ENCODE data around the gene CRB1. TPM values are rescaled to one million over a fixed set of nuclear protein-coding genes. Genes with fewer than 3 reads are reported as not detected.

Gene CRB1
- total and polyA plus RNA-seq, 8 donors: 0.08 to 0.73 TPM; not detected in 6

- H3K4me3 ChIP-seq: no peak overlapping the region
- 80 to 95% (median 90%) methylated on average over 2 of the region's 2 CpGs for WGBS, 5 donors
These were observed 98.9 kb downstream of the CRB1 start for GRCh38 chr1:197366996-197367395.

GRCh38 chr1:197367627-197368026, 99.6 kb downstream of the CRB1 start:
- DNase-seq: no peak
- 62 to 82% (median 76%) methylated on average over 7 of the region's 7 CpGs for WGBS, 5 donors
- H3K9me3 ChIP-seq: no peaks in the 10 kb centered on the region
- H3K4me3 ChIP-seq: no peak overlapping the region
- intact Hi-C loops (cut with DNase I; ENCODE audit: low total_unique reads): no loop called here
- TF ChIP-seq POLR2A (IDR thresholded peaks at IDR 0.05) (no peak), EP300 (IDR thresholded peaks at IDR 0.05) (no peak), POLR2AphosphoS5 (IDR thresholded peaks at IDR 0.05) (no peak), CTCF (IDR thresholded peaks at IDR 0.05) (no peak)
- no peaks in the 10 kb centered on the region for H3K36me3 ChIP-seq
- no peak overlapping the region for H3K27ac ChIP-seq
- no peaks in the 10 kb centered on the region for H3K4me1 ChIP-seq
- H3K27me3 ChIP-seq: no peaks in the 10 kb centered on the region

More at GRCh38 chr1:197366996-197367395, 98.9 kb downstream of the CRB1 start:
- H3K4me1 ChIP-seq: no peaks in the 10 kb centered on the region
- no peak for DNase-seq
- H3K9me3 ChIP-seq: no peaks in the 10 kb centered on the region
- TF ChIP-seq CTCF (IDR thresholded peaks at IDR 0.05) (no peak), POLR2A (IDR thresholded peaks at IDR 0.05) (no peak), POLR2AphosphoS5 (IDR thresholded peaks at IDR 0.05) (no peak), EP300 (IDR thresholded peaks at IDR 0.05) (no peak)
- H3K27me3 ChIP-seq: no peaks in the 10 kb centered on the region
- H3K36me3 ChIP-seq: no peaks in the 10 kb centered on the region
- no peak overlapping the region for H3K27ac ChIP-seq
- intact Hi-C loops (cut with DNase I; ENCODE audit: low total_unique reads): no loop called here

GRCh38 chr1:197374428-197374827, 106.4 kb downstream of the CRB1 start:
- Histone ChIP-seq H3K4me1 (no peaks in the 10 kb centered on the region), H3K36me3 (no peaks in the 10 kb centered on the region), H3K9me3 (no peaks in the 10 kb centered on the region), H3K4me3 (no peak overlapping the region), H3K27me3 (no peaks in the 10 kb centered on the region), H3K27ac (no peak overlapping the region)
- no peak for TF ChIP-seq POLR2AphosphoS5 (IDR thresholded peaks at IDR 0.05)
- no peak for TF ChIP-seq CTCF (IDR thresholded peaks at IDR 0.05)
- no peak for TF ChIP-seq EP300 (IDR thresholded peaks at IDR 0.05)
- no peak for TF ChIP-seq POLR2A (IDR thresholded peaks at IDR 0.05)
- DNase-seq: no peak
- intact Hi-C loops (cut with DNase I; ENCODE audit: low total_unique reads): no loop called here
- 47 to 66% (median 53%) methylated on average over 1 of the region's 1 CpG for WGBS, 5 donors

- Histone ChIP-seq H3K9me3 (no peaks in the 10 kb centered on the region), H3K27me3 (no peaks in the 10 kb centered on the region), H3K27ac (no peak overlapping the region), H3K4me1 (no peaks in the 10 kb centered on the region), H3K4me3 (no peak overlapping the region), H3K36me3 (no peaks in the 10 kb centered on the region)
- DNase-seq: no peak
- TF ChIP-seq CTCF (IDR thresholded peaks at IDR 0.05) (no peak), POLR2A (IDR thresholded peaks at IDR 0.05) (no peak), POLR2AphosphoS5 (IDR thresholded peaks at IDR 0.05) (no peak), EP300 (IDR thresholded peaks at IDR 0.05) (no peak)
- intact Hi-C loops (cut with DNase I; ENCODE audit: low total_unique reads): no loop called here
- WGBS, 5 donors: 75 to 79% (median 77%) methylated on average over 6 of the region's 6 CpGs
These were observed 116.4 kb downstream of the CRB1 start for GRCh38 chr1:197384471-197384870.
